Cardiac muscle cell (in vitro differentiated cells and primary cell): ENCODE results near the gene TERB1. TPM values are rescaled to one million over a fixed set of nuclear protein-coding genes. Genes with fewer than 3 reads are reported as not detected.

Experiments
- DNase-seq, 2 donors: peaks; one replicate each; pipeline versions ENCODE4 v3.0.0 to v3.0.0-alpha.2; 2010 to 2017; ENCODE audit warnings: low read depth in 1 of 2, low spot score in 1 of 2
- H3K27ac ChIP-seq: fragments of 200-600 bp; sonication (generic); 2 replicates; pipeline ENCODE4 v1.5.1; 2016
- H3K27me3 ChIP-seq: fragments of 200-600 bp; sonication (generic); 2 replicates; pipeline ENCODE4 v1.6.0; 2016; ENCODE audit warnings: control low read depth
- H3K36me3 ChIP-seq: fragments of 200-600 bp; sonication (generic); 2 replicates; pipeline ENCODE4 v1.5.1; 2016; ENCODE audit warnings: control low read depth
- H3K4me1 ChIP-seq: fragments of 200-600 bp; sonication (generic); 2 replicates; pipeline ENCODE4 v1.8.1; 2017; ENCODE audit warnings: low read depth, mild to moderate bottlenecking, mixed run types
- H3K4me3 ChIP-seq: fragments of 200-600 bp; sonication (generic); 2 replicates; pipeline ENCODE4 v1.5.1; 2016; ENCODE audit warnings: mild to moderate bottlenecking
- H3K9me3 ChIP-seq: fragments of 200-600 bp; sonication (generic); 2 replicates; pipeline ENCODE4 v1.5.1; 2017; ENCODE audit warnings: low read depth, mild to moderate bottlenecking, control low read depth
- CTCF ChIP-seq: IDR thresholded peaks from 2 replicates; pipeline ENCODE4 v1.5.1; 2012; ENCODE audit warnings: low read depth, mild to moderate bottlenecking, low read length
- polyA plus RNA-seq: library from polyadenylated mRNA; unstranded; fragments of >200 nt; fragmentation: Nextera tagmentation; extraction: Ambion mirVana; gene quantifications from 2 replicates; pipeline ENCODE4 v1.2.1, GENCODE V29; 2016
- total RNA-seq: library from RNA; depleted of rRNA; stranded (reverse); fragments of >200 nt; gene quantifications from 2 replicates; pipeline ENCODE4 v1.2.3, GENCODE V29; 2016

Gene TERB1
- total and polyA plus RNA-seq, 2 experiments from 2014 or later: not detected

DNA sequence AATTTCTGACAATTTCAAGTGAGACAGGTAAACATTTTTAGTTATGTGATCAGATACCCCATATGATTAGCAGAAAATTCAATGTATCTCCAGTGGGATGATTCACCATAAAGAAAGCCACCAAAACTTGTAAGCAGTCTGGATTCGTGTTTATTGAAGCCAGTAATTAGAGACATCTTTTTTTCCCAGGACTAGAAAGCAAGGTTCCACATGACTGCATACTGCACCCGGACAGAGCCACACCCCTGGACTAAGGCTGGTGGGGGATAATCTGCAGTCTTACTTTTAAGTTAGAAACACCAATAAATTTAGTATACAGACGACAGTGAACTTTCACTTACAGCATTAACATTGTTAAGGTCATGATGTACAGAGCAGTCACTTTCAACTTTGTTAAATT is 80.6 kb downstream of the TERB1 start:
- Histone ChIP-seq H3K36me3 (peaks cover 46% of the 10 kb centered on the region), H3K9me3 (no peaks in the 10 kb centered on the region), H3K27me3 (no peaks in the 10 kb centered on the region), H3K27ac (no peak overlapping the region), H3K4me1 (peaks cover 2% of the 10 kb centered on the region), H3K4me3 (no peak overlapping the region)
- TF ChIP-seq CTCF: no peak
- DNase-seq: no peak

- TF ChIP-seq CTCF: no peak
- no peak overlapping the region for H3K27ac ChIP-seq
- no peak overlapping the region for H3K4me3 ChIP-seq
- H3K9me3 ChIP-seq: no peaks in the 10 kb centered on the region
- H3K4me1 ChIP-seq: no peaks in the 10 kb centered on the region
- H3K27me3 ChIP-seq: no peaks in the 10 kb centered on the region
- no peak for DNase-seq
- H3K36me3 ChIP-seq: peaks cover 31% of the 10 kb centered on the region
These were observed 82.1 kb downstream of the TERB1 start for GRCh38 chr16:66719246-66719645.

DNA sequence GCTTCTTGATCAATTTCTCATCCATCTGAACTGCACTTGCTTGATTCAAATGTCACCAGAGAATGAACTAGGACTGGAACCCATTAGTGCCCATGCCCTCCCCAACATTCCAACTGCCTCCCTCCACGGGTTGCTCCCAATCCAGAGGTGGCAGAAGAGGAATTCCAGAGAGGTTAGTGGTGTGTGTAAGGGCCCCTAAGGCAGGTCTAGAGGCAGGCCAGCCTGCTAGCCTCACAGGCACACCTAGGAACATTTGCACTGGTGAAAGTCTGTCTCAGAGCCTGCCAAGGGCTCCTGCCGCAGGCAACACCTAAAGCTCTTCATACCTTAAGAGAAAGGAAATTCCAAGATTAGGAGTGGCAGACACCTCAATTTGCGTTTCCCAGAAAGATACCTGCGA is 83.6 kb downstream of the TERB1 start:
- H3K27me3 ChIP-seq: no peaks in the 10 kb centered on the region
- H3K36me3 ChIP-seq: peaks cover 17% of the 10 kb centered on the region
- H3K4me3 ChIP-seq: no peak overlapping the region
- TF ChIP-seq CTCF: no peak
- peak overlapping the region; percentile 31 for H3K27ac ChIP-seq
- H3K9me3 ChIP-seq: no peaks in the 10 kb centered on the region
- DNase-seq: no peak
- no peaks in the 10 kb centered on the region for H3K4me1 ChIP-seq

DNA sequence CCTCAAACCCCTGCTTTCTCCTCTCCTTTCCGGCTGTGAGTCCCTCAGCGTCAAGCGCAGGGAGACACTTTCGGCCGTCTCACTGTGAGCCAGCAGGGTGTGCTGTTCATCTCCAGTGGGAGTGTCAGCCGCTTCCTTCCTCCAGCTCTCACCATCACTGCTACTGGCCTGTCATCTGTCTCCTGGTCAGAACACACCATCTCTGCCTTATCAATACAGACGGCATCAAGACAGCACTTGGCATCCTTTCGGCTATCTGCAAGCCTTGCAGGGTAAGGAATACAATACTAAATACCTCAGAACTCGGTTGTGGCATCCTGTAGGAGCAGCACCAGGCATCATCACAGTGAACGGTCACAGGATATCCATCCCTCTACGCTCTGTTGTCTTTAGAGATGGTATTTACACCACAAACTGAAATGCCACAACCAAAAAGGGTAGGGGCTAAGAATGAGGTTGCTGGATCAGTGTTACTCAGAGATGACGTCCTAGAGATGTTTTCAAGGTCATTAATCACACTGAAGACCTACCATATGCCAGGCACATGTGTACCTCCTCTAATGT is 84.2 kb downstream of the TERB1 start:
- H3K9me3 ChIP-seq: no peaks in the 10 kb centered on the region
- peaks cover 12% of the 10 kb centered on the region for H3K36me3 ChIP-seq
- peak overlapping the region; percentile 31 for H3K27ac ChIP-seq
- no peak overlapping the region for H3K4me3 ChIP-seq
- peak in 1 of 2 donors; percentile 67 for DNase-seq
- no peaks in the 10 kb centered on the region for H3K4me1 ChIP-seq
- peak; percentile 81 for TF ChIP-seq CTCF
- no peaks in the 10 kb centered on the region for H3K27me3 ChIP-seq

- TF ChIP-seq CTCF: no peak
- Histone ChIP-seq H3K9me3 (no peaks in the 10 kb centered on the region), H3K4me3 (no peak overlapping the region), H3K27me3 (no peaks in the 10 kb centered on the region), H3K36me3 (no peaks in the 10 kb centered on the region), H3K27ac (no peak overlapping the region), H3K4me1 (no peaks in the 10 kb centered on the region)
- DNase-seq: no peak
These were observed 86.6 kb downstream of the TERB1 start for GRCh38 chr16:66714654-66715307.
